Sigmoid colon (tissue), 4 donors: ENCODE measurements around the gene CLCN1.

ENCODE experiments used
- EP300 ChIP-seq, 4 donors: sonication (generic); formaldehyde crosslinking; IDR thresholded peaks; one replicate each; pipeline ENCODE4 v1.6.1; 2017; ENCODE audit warnings: antibody characterized with exemption in 4 of 4
- POLR2A ChIP-seq, 2 donors: fragments of 450-650 bp; IDR thresholded peaks; one replicate each; pipeline ENCODE4 v1.6.1; 2016; ENCODE audit warnings: antibody characterized with exemption in 2 of 2, mild to moderate bottlenecking in 2 of 2, moderate library complexity in 2 of 2
- POLR2AphosphoS5 ChIP-seq, 4 donors: sonication (generic); formaldehyde crosslinking; IDR thresholded peaks; one replicate each; pipeline ENCODE4 v1.6.1; 2017; ENCODE audit warnings: antibody characterized with exemption in 4 of 4
- TF ChIP-seq, protein P1 (sequence below), 4 experiments: fragments of 450-650 bp in 3 of 4; fragments of 200-600 bp in 1 of 4; IDR thresholded peaks; one replicate each; pipeline ENCODE4 v1.5.1; 2016 to 2019; ENCODE audit warnings: antibody characterized with exemption in 4 of 4, mild to moderate bottlenecking in 3 of 4, moderate library complexity in 2 of 4

DNA sequence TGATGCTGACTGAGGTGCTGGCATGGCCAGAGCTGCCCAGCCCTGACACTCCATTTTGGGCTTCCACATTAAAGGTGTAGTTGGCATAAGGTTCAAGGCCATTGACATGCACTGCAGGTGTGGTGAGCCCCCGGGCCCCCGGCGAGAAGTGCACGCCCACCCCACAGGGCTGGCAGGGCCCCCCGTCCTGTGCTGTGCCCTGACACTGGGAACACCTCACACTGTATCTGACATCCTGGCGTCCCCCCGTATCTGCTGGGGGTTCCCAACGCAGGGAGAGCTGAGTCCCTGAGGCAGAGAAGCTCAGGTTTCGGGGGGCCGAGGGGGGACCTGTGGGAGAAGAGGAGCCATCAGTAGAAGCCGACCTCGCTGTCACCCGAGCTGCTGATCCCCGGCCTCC, 82.7 kb downstream of the CLCN1 start:
- TF ChIP-seq, protein P1, sequence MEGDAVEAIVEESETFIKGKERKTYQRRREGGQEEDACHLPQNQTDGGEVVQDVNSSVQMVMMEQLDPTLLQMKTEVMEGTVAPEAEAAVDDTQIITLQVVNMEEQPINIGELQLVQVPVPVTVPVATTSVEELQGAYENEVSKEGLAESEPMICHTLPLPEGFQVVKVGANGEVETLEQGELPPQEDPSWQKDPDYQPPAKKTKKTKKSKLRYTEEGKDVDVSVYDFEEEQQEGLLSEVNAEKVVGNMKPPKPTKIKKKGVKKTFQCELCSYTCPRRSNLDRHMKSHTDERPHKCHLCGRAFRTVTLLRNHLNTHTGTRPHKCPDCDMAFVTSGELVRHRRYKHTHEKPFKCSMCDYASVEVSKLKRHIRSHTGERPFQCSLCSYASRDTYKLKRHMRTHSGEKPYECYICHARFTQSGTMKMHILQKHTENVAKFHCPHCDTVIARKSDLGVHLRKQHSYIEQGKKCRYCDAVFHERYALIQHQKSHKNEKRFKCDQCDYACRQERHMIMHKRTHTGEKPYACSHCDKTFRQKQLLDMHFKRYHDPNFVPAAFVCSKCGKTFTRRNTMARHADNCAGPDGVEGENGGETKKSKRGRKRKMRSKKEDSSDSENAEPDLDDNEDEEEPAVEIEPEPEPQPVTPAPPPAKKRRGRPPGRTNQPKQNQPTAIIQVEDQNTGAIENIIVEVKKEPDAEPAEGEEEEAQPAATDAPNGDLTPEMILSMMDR (IDR thresholded peaks at IDR 0.05): no peak
- TF ChIP-seq POLR2A (IDR thresholded peaks at IDR 0.05): no peak
- no peak for TF ChIP-seq POLR2AphosphoS5 (IDR thresholded peaks at IDR 0.05)
- TF ChIP-seq EP300 (IDR thresholded peaks at IDR 0.05): no peak
